Upper lobe of left lung (tissue), 4 donors: Measurements from ENCODE around the gene PLB1.

Experiments
- CTCF ChIP-seq, 6 experiments: fragments of 450-650 bp in 4 of 6; fragments of 200-600 bp in 2 of 6; sonication (generic) in 2 of 6; IDR thresholded peaks; one replicate each; pipeline ENCODE4 v1.5.1; 2016 to 2019; ENCODE audit warnings: antibody characterized with exemption in 6 of 6
- EP300 ChIP-seq, 4 donors: sonication (generic); formaldehyde crosslinking; IDR thresholded peaks; one replicate each; pipeline ENCODE4 v1.5.1; 2017; ENCODE audit warnings: antibody characterized with exemption in 4 of 4, control low read depth in 2 of 4
- POLR2A ChIP-seq, 4 donors: fragments of 450-650 bp; IDR thresholded peaks; one replicate each; pipeline ENCODE4 v1.5.1; 2016 to 2017; ENCODE audit warnings: antibody characterized with exemption in 4 of 4, mild to moderate bottlenecking in 2 of 4
- POLR2AphosphoS5 ChIP-seq, 2 donors: sonication (generic); formaldehyde crosslinking; IDR thresholded peaks; one replicate each; pipeline ENCODE4 v1.5.1; 2017; ENCODE audit warnings: antibody characterized with exemption in 2 of 2

GRCh38 chr2:28661589-28662001 lies 165.7 kb downstream of the PLB1 start:
- no peak for TF ChIP-seq CTCF (IDR thresholded peaks at IDR 0.05)
- peak; percentile 87 to 89 for TF ChIP-seq POLR2AphosphoS5 (IDR thresholded peaks at IDR 0.05)
- no peak for TF ChIP-seq POLR2A (IDR thresholded peaks at IDR 0.05)
- TF ChIP-seq EP300 (IDR thresholded peaks at IDR 0.05) = peak in 3 of 4 donors; percentile 28 to 90 (median 82)
